ACHN (cell line): ENCODE data around the gene ZSWIM6.
A peak's percentile ranks its signal among the peaks of the same experiment; 100 is the strongest.
"Not testable (repeated sequence)": the region's sequence is repeated elsewhere in the genome, so short reads cannot be mapped to it uniquely, and the experiment has no call there.

Experiments used
- DNase-seq: peaks from one replicate; pipeline ENCODE4 v3.0.0-alpha.2; 2015
- in situ Hi-C: cut with HindIII; loops from 2 replicates; pipeline ENCODE4 v1.10.0; 2017; ENCODE audit warnings: low sequenced_read_pairs, low pct_ligation_motif_present, low pct_unique_long_range_greater_than_20kb

The ZSWIM6 gene

GRCh38 chr5:61416420-61416819 lies 84.4 kb downstream of the ZSWIM6 start:
- in situ Hi-C loops, result no loop called here
- DNase-seq, result peak; percentile 69

DNA sequence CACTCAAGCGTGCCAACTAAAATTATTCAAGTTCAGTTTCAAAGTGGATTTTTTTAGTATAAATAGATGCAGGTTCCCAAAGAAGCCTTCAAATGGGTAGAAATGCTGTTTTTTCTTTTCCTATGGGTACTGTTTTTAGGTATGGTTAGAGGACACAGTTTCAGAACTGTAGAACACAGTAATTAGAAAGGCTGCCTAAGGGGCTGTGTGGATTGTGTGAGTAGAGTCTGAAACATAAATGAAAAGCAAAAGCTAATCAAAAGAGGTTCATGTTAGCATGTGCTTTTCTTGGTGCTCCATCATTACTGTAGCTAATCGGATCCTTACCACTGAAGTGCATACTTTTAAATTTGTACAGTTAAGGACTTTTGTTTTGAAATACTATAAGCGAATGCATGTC lies 85.3 kb downstream of the ZSWIM6 start:
- no peak for DNase-seq
- in situ Hi-C loops, result no loop called here

DNA sequence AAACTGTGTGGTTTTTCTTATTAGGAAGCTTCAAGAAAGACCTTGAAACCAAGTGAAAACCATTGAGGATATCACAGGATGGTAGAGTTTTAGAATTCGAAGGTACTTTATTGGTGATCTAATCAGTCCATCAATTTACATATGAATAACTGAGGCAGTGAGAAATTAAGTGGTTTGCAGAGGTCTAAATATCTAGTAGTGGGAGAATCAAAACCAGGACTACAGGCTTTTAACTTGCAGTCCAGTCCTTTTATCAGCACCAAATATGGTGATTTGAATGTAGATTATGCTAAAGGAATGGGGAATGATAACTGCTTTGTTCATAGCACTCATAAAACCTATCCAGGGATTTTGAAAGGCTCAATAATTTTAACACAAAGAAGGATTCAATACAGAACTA lies 85.8 kb downstream of the ZSWIM6 start:
- in situ Hi-C loops, result no loop called here

GRCh38 chr5:61419106-61419505 lies 87.0 kb downstream of the ZSWIM6 start:
- in situ Hi-C loops, result no loop called here

More for the DNA sequence above, 85.8 kb downstream of the ZSWIM6 start:
- DNase-seq, result no peak

GRCh38 chr5:61420016-61420415 lies 88.0 kb downstream of the ZSWIM6 start:
- in situ Hi-C loops, result no loop called here
- DNase-seq, result no peak

More at GRCh38 chr5:61419106-61419505, 87.0 kb downstream of the ZSWIM6 start:
- DNase-seq, result no peak

DNA sequence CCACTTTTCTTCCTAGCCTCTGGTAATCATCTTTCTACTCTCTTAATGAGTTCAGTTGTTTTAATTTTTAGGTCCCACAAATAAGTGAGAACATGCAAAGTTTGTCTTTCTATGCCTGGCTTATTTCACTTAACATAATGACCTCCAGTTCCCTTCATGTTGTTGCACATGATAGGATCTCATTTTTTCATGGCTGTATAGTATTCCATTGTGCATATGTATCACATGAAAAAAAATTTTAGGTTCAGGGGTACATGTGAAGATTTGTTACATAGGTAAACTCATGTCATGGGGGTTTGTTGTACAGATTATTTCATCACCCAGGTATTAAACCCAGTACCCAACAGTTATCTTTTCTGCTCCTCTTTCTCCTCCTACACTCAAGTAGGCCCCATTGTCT lies 89.2 kb downstream of the ZSWIM6 start:
- DNase-seq, in situ Hi-C loops: not testable (repeated sequence)

DNA sequence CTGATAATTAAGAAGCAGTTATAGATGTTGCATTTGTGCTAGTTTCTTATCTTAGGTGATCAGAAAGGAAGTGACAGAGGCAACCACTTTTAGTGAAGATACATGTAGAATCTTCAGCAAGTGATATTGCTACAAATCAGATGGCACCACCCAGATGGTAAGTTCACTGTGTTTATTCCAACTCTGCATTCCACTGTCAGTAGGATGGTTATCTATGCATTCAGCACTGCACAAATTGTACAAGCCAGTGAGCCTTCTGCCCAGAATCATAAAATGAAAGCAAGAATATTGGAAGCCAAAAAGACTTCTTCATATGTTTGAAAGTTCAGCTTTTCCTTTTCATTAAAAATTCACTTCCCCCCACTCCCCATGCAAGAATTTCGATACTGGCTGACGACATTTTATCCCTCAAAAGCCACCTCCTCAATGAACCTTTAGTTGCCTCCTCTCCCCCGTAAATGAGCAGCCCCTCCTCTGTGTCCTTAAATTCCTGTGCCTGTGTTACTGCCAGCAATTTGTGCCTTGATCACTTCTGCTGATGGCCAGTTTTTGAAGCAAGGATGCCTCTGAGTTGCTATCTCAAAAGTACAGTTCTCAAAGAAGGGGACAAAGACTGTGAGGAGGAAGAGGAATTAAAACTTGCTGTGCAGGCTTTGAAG lies 91.6 kb downstream of the ZSWIM6 start:
- in situ Hi-C loops, result no loop called here
- no peak for DNase-seq

- in situ Hi-C loops, result no loop called here
- DNase-seq, result no peak
Measured at GRCh38 chr5:61425918-61426317, 93.9 kb downstream of the ZSWIM6 start.

- in situ Hi-C loops, result no loop called here
- no peak for DNase-seq
Measured at GRCh38 chr5:61429906-61430305, 97.8 kb downstream of the ZSWIM6 start.

GRCh38 chr5:61431923-61432620 lies 100.0 kb downstream of the ZSWIM6 start:
- DNase-seq, result no peak
- in situ Hi-C loops, result no loop called here

GRCh38 chr5:61435368-61435767 lies 103.3 kb downstream of the ZSWIM6 start:
- DNase-seq, result no peak
- in situ Hi-C loops, result no loop called here

- in situ Hi-C loops, result no loop called here
- DNase-seq, result no peak
Measured at GRCh38 chr5:61438298-61438970, 106.4 kb downstream of the ZSWIM6 start.

GRCh38 chr5:61440086-61440485 lies 108.0 kb downstream of the ZSWIM6 start:
- in situ Hi-C loops, result no loop called here
- DNase-seq, result no peak

GRCh38 chr5:61440596-61440995 lies 108.5 kb downstream of the ZSWIM6 start:
- in situ Hi-C loops, result no loop called here
- no peak for DNase-seq

GRCh38 chr5:61441742-61442141 lies 109.7 kb downstream of the ZSWIM6 start:
- in situ Hi-C loops, result no loop called here
- no peak for DNase-seq

GRCh38 chr5:61447780-61448495 lies 115.9 kb downstream of the ZSWIM6 start:
- DNase-seq, result no peak
- in situ Hi-C loops, result no loop called here

GRCh38 chr5:61449804-61450492 lies 117.9 kb downstream of the ZSWIM6 start:
- DNase-seq, result peak; percentile 72
- in situ Hi-C loops, result no loop called here

GRCh38 chr5:61450493-61451279 lies 118.6 kb downstream of the ZSWIM6 start:
- in situ Hi-C loops, result no loop called here
- DNase-seq, result peak; percentile 39
